Measurements from ENCODE around the gene FGF3. TPM values are rescaled to one million over a fixed set of nuclear protein-coding genes. Genes with fewer than 3 reads are reported as not detected.

Gene FGF3
- total RNA-seq, 4 donors from 2014 or later, result not detected

DNA sequence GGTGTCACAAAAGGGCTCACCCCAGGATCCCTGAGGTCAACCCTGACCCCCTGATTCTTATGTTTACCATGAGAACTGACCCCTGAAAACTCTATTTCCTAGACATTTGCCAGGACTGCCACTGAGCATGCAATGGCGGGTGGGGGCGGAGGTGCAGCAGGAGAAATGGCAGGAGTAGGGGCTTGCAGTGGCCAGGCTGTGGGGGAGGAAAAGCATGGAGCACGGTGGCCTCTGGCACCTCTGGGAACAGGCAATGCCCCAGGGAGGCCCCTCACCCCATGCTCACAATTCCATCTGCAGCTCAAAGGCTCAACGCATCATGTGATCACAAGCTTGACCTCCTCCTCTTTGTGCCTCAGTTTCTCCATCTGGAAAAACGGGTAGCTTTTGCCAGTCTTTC is 46.5 kb upstream of the FGF3 start:
- H3K4me1 ChIP-seq, result no peaks in the 10 kb centered on the region

DNA sequence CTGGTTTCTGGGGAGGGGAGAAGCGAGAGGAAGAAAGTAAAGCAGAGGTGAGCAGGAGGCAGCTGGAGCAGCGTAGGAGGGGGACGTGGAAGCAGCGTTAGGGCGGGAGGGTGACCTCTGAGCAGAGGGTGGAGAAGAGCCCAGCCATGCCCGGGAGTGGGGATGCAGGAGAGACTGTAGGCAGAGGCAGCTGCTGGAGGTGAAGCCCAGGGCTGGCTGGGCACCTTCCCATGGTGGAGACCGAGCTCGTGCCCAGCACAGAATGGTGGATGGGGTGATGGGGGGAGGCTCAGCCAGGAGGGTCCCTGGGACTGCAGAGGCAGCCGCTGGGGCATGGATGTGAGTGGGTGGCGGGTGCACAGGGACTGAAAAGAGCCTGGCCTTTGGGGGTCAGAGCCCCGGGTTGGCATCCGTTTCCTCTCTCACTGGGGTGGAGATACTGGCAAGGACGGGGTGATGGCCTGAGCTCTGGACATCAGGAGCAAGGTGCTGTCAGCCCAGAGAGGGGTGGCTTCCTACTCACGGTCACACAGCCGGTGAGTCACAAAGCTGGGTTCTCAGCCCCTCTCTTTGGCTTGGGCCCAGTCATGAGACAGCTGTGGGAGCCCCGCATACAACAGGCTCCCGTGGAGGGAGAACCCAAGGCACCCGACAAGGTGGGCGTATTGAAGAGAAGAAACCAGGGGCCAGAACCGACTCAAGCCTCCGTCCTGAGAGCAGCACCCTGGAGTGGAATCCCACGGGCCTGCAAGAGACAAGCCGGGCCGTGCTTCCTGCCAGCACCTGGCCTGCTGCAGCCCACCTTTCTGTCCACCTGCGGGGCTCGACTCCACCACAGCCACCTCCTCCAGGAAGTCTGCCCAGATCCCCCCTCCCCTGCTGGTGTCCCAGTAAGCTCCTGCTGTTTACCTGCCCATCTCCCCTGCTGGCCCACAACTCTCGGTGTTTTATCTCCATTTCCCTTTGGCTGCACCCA is 45.8 kb upstream of the FGF3 start:
- Histone ChIP-seq H3K27me3 (peaks cover 0 to 29% of the 10 kb centered on the region in 2 donors), H3K36me3 (no peaks in the 10 kb centered on the region), H3K4me3 (no peak overlapping the region), H3K4me1 (no peaks in the 10 kb centered on the region), H3K27ac (no peak overlapping the region), H3K9me3 (no peaks in the 10 kb centered on the region)
- whole genome bisulfite sequencing, 2 donors, result 53 to 58% methylated on average over 19 to 27 of the region's 27 CpGs
- no peak for DNase-seq (ENCODE audit: low spot score in 2 of 2)
- TF ChIP-seq POLR2A (IDR thresholded peaks at IDR 0.05), result no peak
- TF ChIP-seq, protein P1, sequence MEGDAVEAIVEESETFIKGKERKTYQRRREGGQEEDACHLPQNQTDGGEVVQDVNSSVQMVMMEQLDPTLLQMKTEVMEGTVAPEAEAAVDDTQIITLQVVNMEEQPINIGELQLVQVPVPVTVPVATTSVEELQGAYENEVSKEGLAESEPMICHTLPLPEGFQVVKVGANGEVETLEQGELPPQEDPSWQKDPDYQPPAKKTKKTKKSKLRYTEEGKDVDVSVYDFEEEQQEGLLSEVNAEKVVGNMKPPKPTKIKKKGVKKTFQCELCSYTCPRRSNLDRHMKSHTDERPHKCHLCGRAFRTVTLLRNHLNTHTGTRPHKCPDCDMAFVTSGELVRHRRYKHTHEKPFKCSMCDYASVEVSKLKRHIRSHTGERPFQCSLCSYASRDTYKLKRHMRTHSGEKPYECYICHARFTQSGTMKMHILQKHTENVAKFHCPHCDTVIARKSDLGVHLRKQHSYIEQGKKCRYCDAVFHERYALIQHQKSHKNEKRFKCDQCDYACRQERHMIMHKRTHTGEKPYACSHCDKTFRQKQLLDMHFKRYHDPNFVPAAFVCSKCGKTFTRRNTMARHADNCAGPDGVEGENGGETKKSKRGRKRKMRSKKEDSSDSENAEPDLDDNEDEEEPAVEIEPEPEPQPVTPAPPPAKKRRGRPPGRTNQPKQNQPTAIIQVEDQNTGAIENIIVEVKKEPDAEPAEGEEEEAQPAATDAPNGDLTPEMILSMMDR (IDR thresholded peaks at IDR 0.05), result no peak
- TF ChIP-seq EP300 (IDR thresholded peaks at IDR 0.05), result no peak

More for the DNA sequence above, 46.5 kb upstream of the FGF3 start:
- Histone ChIP-seq H3K9me3 (no peaks in the 10 kb centered on the region), H3K27ac (no peak overlapping the region), H3K36me3 (no peaks in the 10 kb centered on the region), H3K4me3 (no peak overlapping the region), H3K27me3 (peaks cover 0 to 29% of the 10 kb centered on the region in 2 donors)
- 76 to 86% methylated on average over 5 of the region's 5 CpGs for WGBS, 2 donors
- TF ChIP-seq POLR2A (IDR thresholded peaks at IDR 0.05) (no peak), EP300 (IDR thresholded peaks at IDR 0.05) (no peak)
- no peak for DNase-seq (ENCODE audit: low spot score in 2 of 2)

- Histone ChIP-seq H3K4me1 (no peaks in the 10 kb centered on the region), H3K9me3 (no peaks in the 10 kb centered on the region), H3K27ac (no peak overlapping the region), H3K36me3 (no peaks in the 10 kb centered on the region), H3K27me3 (peaks cover 0 to 22% of the 10 kb centered on the region in 2 donors), H3K4me3 (no peak overlapping the region)
- TF ChIP-seq, protein P1 (IDR thresholded peaks at IDR 0.05), result no peak
- TF ChIP-seq EP300 (IDR thresholded peaks at IDR 0.05) (no peak), POLR2A (IDR thresholded peaks at IDR 0.05) (no peak)
- WGBS, 2 donors, result 88 to 93% methylated on average over 14 to 17 of the region's 17 CpGs
- DNase-seq (ENCODE audit: low spot score in 2 of 2), result no peak
Observed at GRCh38 chr11:69863544-69864200, 44.5 kb upstream of the FGF3 start.

DNA sequence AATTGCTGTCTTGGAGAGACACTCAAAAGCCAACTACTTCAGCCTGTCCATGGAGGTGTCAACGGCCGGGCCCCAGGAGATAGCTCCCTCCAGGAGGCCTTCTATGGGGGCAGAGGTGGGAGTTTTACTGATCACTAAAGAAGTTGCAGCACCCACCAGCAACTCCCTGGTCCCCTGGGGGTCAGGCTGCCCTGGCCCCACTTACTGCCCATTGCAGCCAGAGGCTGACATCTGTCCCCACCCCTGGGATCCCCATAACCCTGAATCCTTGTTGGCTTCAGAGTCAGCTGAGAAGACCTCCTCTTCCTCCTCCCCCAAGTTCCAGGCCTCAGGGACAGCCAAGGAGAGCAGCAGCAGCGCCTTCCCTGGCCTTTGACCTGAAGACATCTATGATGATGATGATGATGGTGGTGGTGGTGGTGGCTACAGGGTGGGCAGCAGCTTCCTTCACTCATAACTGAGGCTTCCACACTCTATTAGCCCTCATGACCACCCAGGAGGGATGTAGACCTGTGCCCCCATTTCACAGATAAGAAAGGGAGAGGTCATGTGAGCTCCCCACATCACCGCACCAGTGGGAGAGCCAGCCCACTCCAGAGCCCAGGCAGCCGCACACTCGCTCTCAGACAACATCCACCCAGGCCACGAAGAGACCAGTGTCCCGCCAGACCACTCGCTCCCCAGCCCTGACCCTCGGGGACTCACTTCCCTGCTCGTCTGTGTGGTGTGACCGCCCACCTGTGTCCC is 43.8 kb upstream of the FGF3 start:
- TF ChIP-seq POLR2A (IDR thresholded peaks at IDR 0.05), result no peak
- Histone ChIP-seq H3K27me3 (peaks cover 0 to 15% of the 10 kb centered on the region in 2 donors), H3K36me3 (no peaks in the 10 kb centered on the region), H3K27ac (no peak overlapping the region), H3K4me1 (no peaks in the 10 kb centered on the region), H3K4me3 (no peak overlapping the region), H3K9me3 (no peaks in the 10 kb centered on the region)
- WGBS, 2 donors, result 86 to 94% methylated on average over 10 to 12 of the region's 12 CpGs
- no peak for DNase-seq (ENCODE audit: low spot score in 2 of 2)

GRCh38 chr11:69862331-69862771 is 43.1 kb upstream of the FGF3 start:
- Histone ChIP-seq H3K9me3 (no peaks in the 10 kb centered on the region), H3K36me3 (no peaks in the 10 kb centered on the region), H3K27me3 (peaks cover 0 to 15% of the 10 kb centered on the region in 2 donors), H3K4me3 (no peak overlapping the region), H3K27ac (no peak overlapping the region), H3K4me1 (no peaks in the 10 kb centered on the region)
- 41 to 55% methylated on average over 17 to 19 of the region's 19 CpGs for WGBS, 2 donors
- no peak for DNase-seq (ENCODE audit: low spot score in 2 of 2)
- TF ChIP-seq, protein P1 (IDR thresholded peaks at IDR 0.05), result no peak
- TF ChIP-seq POLR2A (IDR thresholded peaks at IDR 0.05) (no peak), EP300 (IDR thresholded peaks at IDR 0.05) (no peak)
